Measurements from ENCODE around the gene GTSE1.
"Not testable (repeated sequence)": the region's sequence is repeated elsewhere in the genome, so short reads cannot be mapped to it uniquely, and the experiment has no call there.

GTSE1 gene

DNA sequence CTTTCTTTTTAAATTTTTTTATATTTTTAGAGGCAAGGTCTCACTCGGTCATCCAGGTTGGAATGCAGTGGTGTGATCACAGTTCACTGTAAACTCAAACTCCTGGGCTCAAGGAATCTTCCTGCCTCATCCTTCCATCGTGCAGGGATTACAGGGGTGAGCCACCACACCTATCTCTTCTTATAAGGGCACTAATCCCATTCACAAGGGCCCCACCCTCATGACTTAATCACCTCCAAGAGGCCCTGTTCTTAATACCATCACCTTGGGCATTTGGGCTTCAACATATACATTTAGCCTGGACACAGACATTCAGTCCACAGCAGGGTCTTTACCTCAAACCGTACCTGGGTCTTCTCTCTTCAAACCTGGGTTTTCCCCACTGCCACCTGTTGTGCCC, 4.5 kb upstream of the GTSE1 start:
- no peak for DNase-seq (ENCODE audit: low read depth in 1 of 2, low spot score in 1 of 2)

DNA sequence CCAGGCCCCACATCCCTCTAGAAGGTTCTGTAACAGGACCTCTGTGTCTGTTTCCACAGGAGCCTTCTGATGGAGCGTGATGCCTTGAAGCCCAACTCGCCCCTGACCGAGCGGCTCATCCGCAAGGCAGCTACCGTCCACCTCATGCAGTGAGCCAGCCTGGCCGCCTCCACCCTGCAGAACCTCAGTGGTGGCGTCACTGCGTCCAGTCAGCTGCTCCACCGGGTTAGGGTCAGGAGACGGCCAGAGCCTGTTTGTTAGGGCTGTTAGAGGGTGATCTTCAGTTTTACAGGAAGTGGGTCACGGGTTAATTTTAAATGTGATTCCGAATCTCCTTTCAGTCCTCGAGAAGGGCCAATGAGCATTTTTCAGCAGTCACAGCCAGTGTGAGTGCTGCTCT, 3.9 kb upstream of the GTSE1 start:
- DNase-seq (ENCODE audit: low read depth in 1 of 2, low spot score in 1 of 2): no peak

DNA sequence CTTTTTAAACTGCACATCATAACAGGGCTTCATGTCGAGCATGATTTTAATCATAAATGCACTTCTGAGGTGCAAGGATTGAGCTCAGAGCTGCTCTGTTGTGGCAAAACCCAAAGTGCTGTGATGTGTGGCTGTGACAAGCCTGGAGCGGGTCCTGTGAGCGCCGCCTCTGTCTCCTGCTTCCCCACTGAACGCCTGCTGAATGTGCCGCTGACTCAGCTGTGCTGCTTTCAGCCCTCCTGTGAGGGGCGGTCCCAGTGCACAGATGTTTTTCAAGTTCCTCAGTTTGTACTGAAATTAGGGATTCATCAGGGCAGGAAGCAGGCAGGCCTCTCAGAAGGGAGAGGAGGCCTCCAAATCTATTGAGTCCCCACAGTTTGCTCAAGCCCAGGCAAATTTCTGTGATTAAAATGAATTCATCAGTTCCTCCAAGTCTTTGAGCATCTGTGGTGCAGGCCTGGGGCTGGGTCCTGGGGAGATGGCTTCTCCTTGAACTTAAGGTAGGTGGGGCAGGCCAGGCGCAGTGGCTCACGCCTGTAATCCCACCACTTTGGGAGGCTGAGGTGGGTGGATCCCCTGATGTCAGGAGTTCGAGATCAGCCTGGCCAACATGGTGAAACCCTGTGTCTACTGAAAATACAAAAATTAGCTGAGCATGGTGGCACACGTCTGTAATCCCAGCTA, 3.0 kb upstream of the GTSE1 start:
- no peak for DNase-seq (ENCODE audit: low read depth in 1 of 2, low spot score in 1 of 2)

DNA sequence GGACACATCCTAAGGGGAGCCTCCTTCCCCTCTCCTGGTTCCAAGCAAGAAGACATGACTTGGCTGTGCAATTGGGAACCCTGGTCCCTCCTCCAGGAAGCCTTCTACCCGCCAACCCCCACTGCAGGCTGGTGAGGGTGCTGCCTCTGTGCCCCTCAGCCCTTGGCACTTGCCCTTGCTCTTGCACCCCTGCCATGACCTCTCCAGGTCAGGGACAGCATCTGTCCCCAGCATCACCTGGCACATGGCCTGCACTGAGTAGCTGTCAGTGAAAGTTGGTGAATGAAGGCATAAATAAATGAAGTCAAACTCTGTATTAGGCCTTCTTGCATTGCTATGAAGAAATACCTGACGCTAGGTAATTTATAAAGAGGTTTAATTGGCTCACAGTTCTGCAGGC, 1.9 kb upstream of the GTSE1 start:
- no peak for DNase-seq (ENCODE audit: low read depth in 1 of 2, low spot score in 1 of 2)

DNA sequence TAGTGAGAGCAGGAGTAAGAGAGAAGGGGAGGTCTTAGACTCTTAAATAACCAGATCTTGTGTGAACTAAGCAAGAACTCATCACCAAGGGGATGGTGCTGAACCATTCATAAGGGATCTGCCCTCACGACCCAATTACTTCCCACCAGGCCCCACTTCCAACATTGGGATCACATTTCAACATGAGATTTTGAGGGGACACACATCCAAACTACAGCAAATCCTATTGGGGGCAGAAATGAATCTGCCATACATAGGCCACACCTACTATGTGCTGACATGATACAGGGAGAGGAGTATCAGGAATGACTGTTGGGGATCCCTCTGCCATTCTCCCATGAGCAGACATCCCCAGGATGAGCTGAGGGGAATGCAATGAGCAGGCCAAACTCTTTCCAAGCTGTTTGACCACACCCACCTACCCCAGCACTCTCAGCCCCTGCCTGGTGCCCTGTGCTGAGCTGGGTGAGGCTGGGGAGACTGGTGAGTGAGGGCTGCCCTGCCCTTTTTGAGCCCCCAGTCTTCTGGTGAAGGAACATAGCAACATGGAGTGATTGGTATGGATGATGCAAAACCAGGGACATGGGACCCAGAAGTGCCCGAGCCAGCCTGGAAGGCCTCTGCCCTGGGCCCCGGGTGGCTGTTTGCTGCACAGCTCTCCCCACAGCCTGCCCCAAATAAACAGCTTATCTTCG, 1.2 kb upstream of the GTSE1 start:
- DNase-seq (ENCODE audit: low read depth in 1 of 2, low spot score in 1 of 2): no peak

DNA sequence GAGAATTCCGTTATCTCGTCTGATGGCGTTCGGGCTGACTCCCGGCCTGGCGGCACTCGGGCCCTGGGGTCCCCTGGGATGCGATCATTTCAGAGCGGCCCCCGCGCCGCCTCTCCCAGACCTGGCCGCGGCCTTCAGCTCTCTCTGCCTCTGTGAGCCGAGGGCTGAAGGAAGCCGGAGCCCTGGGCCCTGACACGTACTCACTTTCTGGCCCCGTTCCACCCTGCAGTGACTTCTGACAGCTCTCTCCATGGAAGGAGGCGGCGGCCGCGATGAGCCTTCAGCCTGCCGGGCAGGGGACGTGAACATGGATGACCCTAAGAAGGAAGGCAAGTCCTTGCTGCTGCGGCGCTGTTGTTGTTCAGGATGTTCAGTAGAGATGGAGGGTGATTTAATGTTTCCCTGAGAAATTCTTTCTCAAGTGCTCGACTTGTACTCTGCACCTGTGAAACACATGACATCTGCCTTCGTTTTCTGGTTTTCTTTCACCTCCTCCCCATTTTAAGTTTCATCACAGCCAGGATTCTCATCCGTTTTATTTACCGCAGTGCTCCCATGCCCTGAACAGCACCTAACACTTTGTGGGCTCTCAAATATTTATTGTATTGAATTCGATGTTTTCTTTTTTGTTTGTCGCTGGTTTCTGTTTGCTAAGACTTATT, 612 bp downstream of the GTSE1 start:
- no peak for DNase-seq (ENCODE audit: low read depth in 1 of 2, low spot score in 1 of 2)

DNA sequence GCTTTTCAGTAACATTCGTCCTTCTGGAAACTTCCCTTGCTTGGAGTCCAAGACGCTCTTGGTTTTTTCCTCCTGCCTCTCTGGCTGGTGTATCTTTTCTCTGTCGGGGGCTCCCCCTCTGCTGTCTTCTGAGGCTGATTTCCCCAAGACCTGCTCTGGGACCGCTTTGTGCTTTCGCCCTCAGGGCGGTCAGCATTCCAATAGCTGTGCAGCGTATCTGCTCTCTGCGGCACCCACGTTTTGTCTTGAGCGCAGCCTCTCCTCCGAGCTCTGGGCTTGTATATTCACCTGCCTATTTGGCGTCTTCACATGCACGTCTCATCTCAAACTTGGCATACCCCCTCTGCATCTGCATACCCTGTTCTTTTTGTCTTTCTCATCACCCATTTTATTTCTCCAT, 2.4 kb downstream of the GTSE1 start:
- no peak for DNase-seq (ENCODE audit: low read depth in 1 of 2, low spot score in 1 of 2)

DNA sequence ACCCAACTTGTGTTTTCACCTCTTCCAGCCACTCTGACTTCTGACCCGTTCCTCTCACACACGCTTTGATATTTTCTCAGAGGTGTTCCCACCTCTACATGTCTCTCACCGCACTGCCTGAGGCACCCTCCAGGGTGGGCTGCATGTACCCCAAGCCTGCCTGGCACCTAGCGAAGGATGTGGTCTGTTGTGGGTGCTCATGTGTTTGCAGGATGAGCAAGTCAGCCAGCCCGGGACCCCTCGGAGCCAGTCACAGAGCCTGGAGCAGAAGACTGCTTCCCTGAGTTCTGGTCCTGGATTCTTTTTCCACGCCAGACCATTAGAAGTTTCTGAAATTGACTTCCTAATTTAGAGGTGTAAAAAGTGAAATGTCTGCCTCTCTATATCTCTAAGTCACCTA, 3.8 kb downstream of the GTSE1 start:
- no peak for DNase-seq (ENCODE audit: low read depth in 1 of 2, low spot score in 1 of 2)

DNA sequence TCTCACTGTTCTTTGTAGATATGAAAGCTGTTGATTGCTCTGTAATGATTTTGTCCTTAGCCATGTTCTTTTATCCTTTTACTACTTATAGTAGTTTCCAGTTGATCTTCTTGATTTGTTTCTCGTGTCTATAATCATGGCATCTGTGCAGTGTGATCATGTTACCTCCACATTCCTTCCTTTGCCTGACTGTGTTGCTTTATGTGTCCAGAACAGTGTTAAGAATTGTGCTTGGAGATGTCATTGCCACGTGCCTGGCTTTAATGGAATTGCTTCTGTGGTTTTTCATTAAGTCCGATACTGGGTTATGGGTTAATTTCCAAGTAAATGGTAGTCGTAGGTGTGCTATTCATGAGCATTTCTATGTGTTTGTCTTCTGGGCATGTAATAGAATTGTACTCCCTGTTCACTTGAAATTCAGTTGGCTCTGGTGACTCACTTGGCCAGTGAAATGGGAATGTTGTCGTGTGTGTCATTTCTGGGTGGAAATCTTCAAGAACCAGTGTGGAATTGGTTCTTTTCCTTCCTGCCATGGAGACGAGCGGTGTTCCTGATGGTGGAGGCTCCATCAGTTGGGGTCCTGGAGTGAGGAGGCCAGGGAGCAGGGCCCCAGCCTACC, 6.8 kb downstream of the GTSE1 start:
- DNase-seq (ENCODE audit: low read depth in 1 of 2, low spot score in 1 of 2): no peak

DNA sequence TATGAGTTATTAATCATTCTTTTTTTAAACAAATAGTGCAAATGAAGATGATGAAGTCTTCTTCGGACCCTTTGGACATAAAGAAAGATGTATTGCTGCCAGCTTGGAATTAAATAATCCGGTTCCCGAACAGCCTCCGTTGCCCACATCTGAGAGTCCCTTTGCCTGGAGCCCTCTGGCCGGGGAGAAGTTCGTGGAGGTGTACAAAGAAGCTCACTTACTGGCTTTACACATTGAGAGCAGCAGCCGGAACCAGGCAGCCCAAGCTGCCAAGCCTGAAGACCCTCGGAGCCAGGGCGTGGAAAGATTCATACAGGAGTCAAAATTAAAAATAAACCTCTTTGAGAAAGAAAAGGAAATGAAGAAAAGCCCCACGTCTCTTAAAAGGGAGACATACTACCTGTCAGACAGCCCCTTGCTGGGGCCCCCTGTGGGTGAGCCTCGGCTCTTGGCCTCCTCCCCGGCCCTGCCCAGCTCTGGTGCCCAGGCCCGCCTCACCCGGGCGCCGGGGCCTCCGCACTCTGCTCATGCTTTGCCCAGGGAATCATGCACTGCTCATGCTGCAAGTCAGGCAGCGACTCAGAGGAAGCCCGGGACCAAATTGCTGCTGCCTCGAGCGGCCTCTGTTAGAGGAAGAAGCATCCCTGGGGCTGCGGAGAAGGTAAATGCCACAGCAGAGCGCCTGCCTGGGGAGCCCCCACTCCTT, 11.8 kb downstream of the GTSE1 start:
- DNase-seq (ENCODE audit: low read depth in 1 of 2, low spot score in 1 of 2): no peak

DNA sequence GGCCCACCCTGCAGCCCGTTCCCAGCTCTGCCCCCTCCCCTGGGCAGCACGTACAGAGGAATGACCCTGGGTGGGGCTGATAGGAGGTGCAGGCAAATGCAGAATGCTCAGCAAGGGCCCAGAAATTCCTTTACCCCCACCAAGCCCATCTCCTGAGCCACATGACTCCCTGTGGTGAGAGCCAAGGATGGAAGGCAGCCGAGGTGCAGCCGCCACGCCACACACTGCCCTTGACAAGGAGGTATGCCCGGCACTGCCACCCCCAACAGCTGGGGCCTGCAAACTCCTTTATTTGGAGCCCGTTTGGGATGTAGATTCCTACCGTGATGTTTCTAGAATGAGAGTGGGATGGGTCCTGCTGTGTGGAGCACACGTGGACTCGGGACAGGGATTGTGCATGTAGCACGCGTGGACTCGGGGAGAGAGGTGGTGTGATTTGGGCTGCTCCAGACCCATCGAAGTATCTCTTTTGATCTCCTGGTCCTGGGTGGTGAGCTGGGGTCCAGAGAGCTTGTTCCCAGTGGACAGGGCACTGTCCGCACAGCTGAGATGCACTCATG, 12.9 kb downstream of the GTSE1 start:
- no peak for DNase-seq (ENCODE audit: low read depth in 1 of 2, low spot score in 1 of 2)

DNA sequence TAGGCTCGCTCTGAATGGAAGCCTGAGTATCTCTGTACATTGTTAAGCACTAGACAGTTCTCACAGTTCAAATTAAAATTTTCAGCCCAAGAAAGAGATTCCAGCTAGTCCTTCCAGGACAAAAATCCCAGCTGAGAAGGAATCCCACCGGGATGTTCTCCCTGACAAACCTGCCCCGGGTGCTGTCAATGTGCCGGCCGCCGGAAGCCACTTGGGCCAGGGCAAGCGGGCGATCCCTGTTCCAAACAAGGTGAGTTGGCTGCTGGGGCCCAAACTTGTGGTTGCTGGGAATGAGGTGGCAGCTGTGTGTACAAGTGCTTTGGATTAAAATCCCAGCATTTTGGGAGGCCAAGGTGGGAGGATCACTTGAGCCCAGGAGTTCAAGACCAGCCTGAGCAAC, 15.4 kb downstream of the GTSE1 start:
- no peak for DNase-seq (ENCODE audit: low read depth in 1 of 2, low spot score in 1 of 2)

DNA sequence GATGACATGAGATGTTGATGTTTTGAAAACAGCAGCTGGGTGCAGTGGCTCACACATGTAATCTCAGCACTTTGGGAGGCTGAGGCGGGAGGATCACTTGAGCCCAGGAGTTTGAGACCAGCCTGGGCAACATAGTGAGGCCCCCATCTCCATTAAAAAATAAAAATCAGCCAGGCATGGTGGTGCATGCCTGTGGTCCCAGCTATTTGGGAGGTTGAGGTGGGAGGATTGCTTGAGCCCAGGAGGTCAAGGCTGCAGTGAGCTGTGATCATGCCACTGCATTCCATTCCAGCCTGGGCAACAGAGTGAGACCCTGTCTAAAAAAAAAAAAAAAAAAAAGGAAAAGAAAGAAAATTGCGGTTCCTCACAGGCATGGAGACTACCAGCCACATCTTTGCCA, 16.2 kb downstream of the GTSE1 start:
- not testable (repeated sequence) for DNase-seq (ENCODE audit: low read depth in 1 of 2, low spot score in 1 of 2)

DNA sequence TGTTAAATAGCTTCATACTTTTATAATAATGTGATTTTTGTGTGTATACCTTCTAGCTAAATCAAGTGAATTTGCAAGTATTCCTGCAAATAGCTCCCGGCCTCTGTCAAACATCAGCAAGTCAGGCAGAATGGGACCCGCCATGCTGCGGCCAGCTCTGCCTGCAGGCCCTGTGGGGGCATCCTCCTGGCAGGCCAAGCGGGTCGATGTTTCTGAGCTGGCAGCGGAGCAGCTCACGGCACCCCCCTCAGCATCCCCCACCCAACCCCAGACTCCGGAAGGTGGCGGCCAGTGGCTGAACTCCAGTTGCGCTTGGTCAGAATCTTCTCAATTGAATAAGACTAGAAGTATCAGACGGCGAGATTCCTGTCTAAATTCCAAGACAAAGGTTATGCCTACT, 19.3 kb downstream of the GTSE1 start:
- no peak for DNase-seq (ENCODE audit: low read depth in 1 of 2, low spot score in 1 of 2)

DNA sequence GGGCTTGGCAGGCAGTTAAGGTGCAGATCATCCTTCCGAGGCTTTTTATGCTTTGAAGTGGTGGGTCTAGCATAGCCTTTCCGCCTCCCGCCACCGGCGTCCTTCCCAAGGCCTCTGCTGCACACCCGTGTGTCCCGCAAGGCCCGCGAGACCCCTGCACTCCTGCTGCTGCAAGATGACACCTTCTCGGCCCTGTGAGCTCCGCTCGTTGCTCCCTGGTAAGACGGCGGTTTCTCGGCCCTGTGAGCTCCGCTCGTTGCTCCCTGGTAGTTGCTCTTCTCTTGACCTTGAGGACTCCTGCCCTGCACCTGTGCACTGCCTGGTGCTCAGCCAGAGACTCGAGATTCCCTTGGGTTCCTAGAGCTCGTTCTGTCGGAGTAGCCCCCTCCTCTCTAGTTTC, 21.0 kb downstream of the GTSE1 start:
- DNase-seq (ENCODE audit: low read depth in 1 of 2, low spot score in 1 of 2): no peak

DNA sequence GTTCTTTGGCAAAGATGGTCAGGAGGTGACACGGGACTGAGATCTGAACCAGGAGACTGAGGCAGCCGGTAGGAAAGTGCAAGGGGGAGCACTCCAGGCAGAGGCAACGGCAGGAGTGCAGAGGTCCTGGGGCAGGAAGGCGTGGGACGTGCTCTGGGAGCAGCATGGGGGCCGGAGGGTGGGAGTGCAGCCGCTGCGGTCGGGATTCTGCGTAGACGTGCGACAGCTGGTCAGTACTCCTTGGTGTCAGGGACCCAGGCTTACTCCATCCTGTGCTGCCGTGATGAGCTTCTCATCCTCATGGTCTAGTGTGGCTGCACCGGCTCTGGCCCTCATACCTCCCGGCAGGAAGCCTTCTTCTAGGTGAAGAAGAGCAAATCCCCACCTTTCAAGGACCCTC, 21.9 kb downstream of the GTSE1 start:
- no peak for DNase-seq (ENCODE audit: low read depth in 1 of 2, low spot score in 1 of 2)

DNA sequence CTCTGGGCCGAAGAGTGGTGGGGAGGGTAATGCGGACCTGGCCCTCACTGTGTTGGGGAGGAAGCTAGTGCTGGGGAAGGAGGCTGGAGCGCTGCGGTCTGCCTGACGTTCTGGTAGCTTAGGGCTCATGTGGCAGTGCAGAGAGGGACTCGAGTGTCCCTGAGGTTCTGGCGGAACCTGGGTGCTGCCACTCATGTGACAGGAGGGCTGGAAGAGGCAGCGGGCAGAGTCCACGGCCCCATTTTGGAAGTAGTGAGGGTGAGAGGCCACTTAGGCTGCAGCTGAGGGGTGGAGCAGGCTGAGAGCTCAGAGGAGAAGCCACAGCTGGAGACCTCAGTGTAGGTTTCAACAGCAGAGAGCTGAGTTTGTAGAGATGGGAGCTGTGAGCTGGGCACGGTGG, 22.6 kb downstream of the GTSE1 start:
- no peak for DNase-seq (ENCODE audit: low read depth in 1 of 2, low spot score in 1 of 2)

DNA sequence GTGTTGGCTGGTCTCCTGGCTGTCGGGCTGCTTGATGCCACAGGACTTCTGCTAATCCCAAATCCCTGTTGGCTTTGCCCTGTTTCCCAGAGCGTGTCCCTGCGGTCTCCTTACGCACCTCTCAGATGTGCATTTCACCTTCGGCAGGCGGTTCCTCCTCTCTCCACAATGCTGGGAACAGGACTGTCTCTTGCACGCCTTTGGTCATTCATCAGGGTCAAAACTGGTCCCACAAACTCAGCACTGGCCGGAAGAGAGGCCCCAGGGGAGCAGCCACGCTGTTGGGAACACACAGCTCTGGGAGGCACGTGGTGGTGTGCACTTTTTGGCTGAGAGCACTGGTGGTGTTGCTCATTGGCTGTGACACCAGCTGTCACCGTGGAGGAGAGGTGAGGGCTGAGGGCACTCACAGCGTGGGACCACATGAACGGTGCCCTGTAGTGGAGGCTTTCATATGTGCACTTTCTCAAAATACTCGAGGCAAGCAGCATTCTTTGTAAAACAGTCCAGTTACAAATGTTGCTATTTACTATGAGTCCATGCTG, 23.6 kb downstream of the GTSE1 start:
- DNase-seq (ENCODE audit: low read depth in 1 of 2, low spot score in 1 of 2): no peak

DNA sequence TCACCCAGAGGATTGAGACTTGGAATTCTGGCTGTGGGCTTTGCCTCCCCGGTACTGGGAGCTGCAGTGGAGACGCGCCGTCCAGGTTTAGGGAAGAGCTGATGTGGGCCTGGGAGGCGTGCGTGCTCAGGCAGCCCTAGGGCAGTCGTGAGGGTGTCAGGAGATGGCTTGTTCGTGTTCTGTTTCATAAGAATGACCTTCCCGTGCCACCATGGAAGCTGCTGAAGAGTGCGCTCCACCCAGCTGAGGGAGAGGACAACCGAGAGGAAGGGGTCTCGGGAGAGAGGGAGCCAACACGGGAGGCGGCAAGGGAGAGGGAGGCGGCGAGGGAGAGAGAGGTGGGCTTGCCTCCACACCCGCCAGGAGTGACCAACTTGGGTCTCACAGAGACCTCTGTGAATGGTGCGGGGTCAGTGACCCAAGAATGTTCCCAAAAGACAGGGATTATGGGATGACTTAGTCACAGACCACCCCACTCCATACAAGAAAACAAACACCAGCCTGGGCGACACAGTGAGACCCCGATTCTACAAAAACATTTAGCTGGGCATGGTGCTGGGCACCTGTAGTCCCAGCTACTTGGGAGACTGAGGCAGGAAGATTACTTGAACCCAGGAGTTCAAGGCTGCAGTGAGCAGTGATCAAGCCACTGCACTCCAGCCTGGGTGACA, 24.2 kb downstream of the GTSE1 start:
- no peak for DNase-seq (ENCODE audit: low read depth in 1 of 2, low spot score in 1 of 2)

DNA sequence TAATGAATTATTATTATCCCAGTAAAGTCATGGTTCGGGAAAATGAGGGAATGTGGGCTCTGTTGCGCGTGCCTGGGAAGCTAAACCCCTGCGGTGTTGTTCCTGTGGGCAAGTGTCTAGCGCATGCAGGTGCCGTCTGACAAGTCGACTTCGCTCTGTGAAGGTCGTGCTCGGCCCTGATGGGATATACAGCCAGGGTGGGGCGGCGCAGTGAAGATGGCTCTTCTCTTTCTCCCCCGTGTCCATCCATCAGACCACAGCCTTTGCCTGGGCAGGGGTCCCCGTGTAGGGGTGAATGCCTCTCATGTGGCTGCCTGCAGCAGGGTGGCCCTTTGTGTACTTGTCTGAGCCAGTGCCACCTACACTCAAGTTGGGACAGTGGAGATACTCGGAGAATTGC, 26.0 kb downstream of the GTSE1 start:
- no peak for DNase-seq (ENCODE audit: low read depth in 1 of 2, low spot score in 1 of 2)

All from stimulated activated CD4-positive, alpha-beta T cell treated with anti-CD3 and anti-CD28 coated beads, Interleukin-15, amount 100 ng/mL, for 1 hour (primary cell).